ENCODE measurements around the gene ALK.
"Not testable (repeated sequence)": the region's sequence is repeated elsewhere in the genome, so short reads cannot be mapped to it uniquely, and the experiment has no call there.

Gene ALK

GRCh38 chr2:29837925-29838324 lies 83.5 kb downstream of the ALK start:
- DNase-seq, result no peak

GRCh38 chr2:29834624-29835023 lies 86.8 kb downstream of the ALK start:
- DNase-seq, result no peak

- no peak for DNase-seq
These were observed 87.3 kb downstream of the ALK start for GRCh38 chr2:29834036-29834540.

- DNase-seq, result no peak
These were observed 89.8 kb downstream of the ALK start for GRCh38 chr2:29831560-29831959.

GRCh38 chr2:29829841-29830240 lies 91.5 kb downstream of the ALK start:
- DNase-seq, result no peak

- DNase-seq, result not testable (repeated sequence)
These were observed 97.2 kb downstream of the ALK start for GRCh38 chr2:29824145-29824544.

GRCh38 chr2:29821591-29821990 lies 99.8 kb downstream of the ALK start:
- no peak for DNase-seq

- DNase-seq, result no peak
These were observed 101.8 kb downstream of the ALK start for GRCh38 chr2:29819570-29819969.

- DNase-seq, result no peak
These were observed 103.3 kb downstream of the ALK start for GRCh38 chr2:29817801-29818680.

- no peak for DNase-seq
These were observed 104.1 kb downstream of the ALK start for GRCh38 chr2:29817299-29817698.

GRCh38 chr2:29816651-29817050 lies 104.7 kb downstream of the ALK start:
- DNase-seq, result no peak

- DNase-seq, result no peak
These were observed 110.0 kb downstream of the ALK start for GRCh38 chr2:29811378-29811777.

GRCh38 chr2:29810956-29811355 lies 110.4 kb downstream of the ALK start:
- DNase-seq, result no peak

GRCh38 chr2:29808321-29808720 lies 113.1 kb downstream of the ALK start:
- no peak for DNase-seq

GRCh38 chr2:29807082-29807481 lies 114.3 kb downstream of the ALK start:
- no peak for DNase-seq

- DNase-seq, result no peak
These were observed 114.9 kb downstream of the ALK start for GRCh38 chr2:29806461-29806860.

- DNase-seq, result no peak
These were observed 116.7 kb downstream of the ALK start for GRCh38 chr2:29804671-29805070.

- no peak for DNase-seq
These were observed 117.8 kb downstream of the ALK start for GRCh38 chr2:29803537-29803936.

GRCh38 chr2:29802986-29803385 lies 118.4 kb downstream of the ALK start:
- DNase-seq, result no peak

- DNase-seq, result no peak
These were observed 121.8 kb downstream of the ALK start for GRCh38 chr2:29799628-29800027.

- DNase-seq, result no peak
These were observed 123.5 kb downstream of the ALK start for GRCh38 chr2:29797916-29798315.

- no peak for DNase-seq
These were observed 124.9 kb downstream of the ALK start for GRCh38 chr2:29796446-29796845.

GRCh38 chr2:29789911-29790485 lies 131.4 kb downstream of the ALK start:
- DNase-seq, result no peak

Measured in CD4-positive, alpha-beta T cell treated with Interleukin-4 for 1 hour (primary cell).